H9 (cell line): ENCODE measurements around the gene DOCK9. TPM values are rescaled to one million over a fixed set of nuclear protein-coding genes. Genes with fewer than 3 reads are reported as not detected.

Experiments used
- DNase-seq: peaks from one replicate; pipeline ENCODE4 v3.0.0-alpha.2; 2017
- H2AFZ ChIP-seq: one replicate; pipeline ENCODE4 v1.6.1; 2013; ENCODE audit warnings: mild to moderate bottlenecking, low read length, control low read depth, moderate library complexity
- H2AK5ac ChIP-seq: 2 replicates; pipeline ENCODE4 v1.6.1; 2013; ENCODE audit warnings: low read length, control low read depth, mixed read lengths; ENCODE audit not compliant: insufficient read length
- H2BK120ac ChIP-seq: one replicate; pipeline ENCODE4 v1.6.1; 2013; ENCODE audit warnings: low read depth, mild to moderate bottlenecking, low read length, control low read depth, inconsistent platforms; ENCODE audit not compliant: poor library complexity, severe bottlenecking
- H2BK12ac ChIP-seq: 2 replicates; pipeline ENCODE4 v1.6.1; 2013; ENCODE audit warnings: low read length, control low read depth, mixed read lengths, low read depth; ENCODE audit not compliant: insufficient read length
- H2BK15ac ChIP-seq: 2 replicates; pipeline ENCODE4 v1.6.1; 2013; ENCODE audit warnings: low read depth, low read length, control low read depth
- H2BK20ac ChIP-seq: one replicate; pipeline ENCODE4 v1.6.1; 2013; ENCODE audit warnings: low read depth, mild to moderate bottlenecking, low read length, control low read depth, inconsistent platforms; ENCODE audit not compliant: poor library complexity, severe bottlenecking
- H2BK5ac ChIP-seq: 2 replicates; pipeline ENCODE4 v1.6.1; 2013; ENCODE audit warnings: low read length, control low read depth, mixed read lengths; ENCODE audit not compliant: insufficient read length
- H3K14ac ChIP-seq: 2 replicates; pipeline ENCODE4 v1.6.1; 2013; ENCODE audit warnings: low read length, control low read depth; ENCODE audit not compliant: insufficient read depth
- H3K18ac ChIP-seq: 2 replicates; pipeline ENCODE4 v1.6.1; 2013; ENCODE audit warnings: low read depth, mild to moderate bottlenecking, mixed read lengths, low read length, control low read depth; ENCODE audit not compliant: insufficient read length
- H3K23ac ChIP-seq: 2 replicates; pipeline ENCODE4 v1.6.1; 2013; ENCODE audit warnings: low read length, control low read depth, mixed read lengths, low read depth; ENCODE audit not compliant: insufficient read length
- H3K23me2 ChIP-seq: 2 replicates; pipeline ENCODE4 v1.6.1; 2013; ENCODE audit warnings: low read depth, mild to moderate bottlenecking, mixed read lengths, low read length, control low read depth; ENCODE audit not compliant: insufficient read length, poor library complexity, severe bottlenecking
- H3K27ac ChIP-seq: 2 replicates; pipeline ENCODE4 v1.5.1; 2013; ENCODE audit warnings: low read length, control low read depth, mixed read lengths, low read depth; ENCODE audit not compliant: insufficient read length
- H3K27me3 ChIP-seq: 2 replicates; pipeline ENCODE4 v1.6.1; 2013; ENCODE audit warnings: low read length, control low read depth, inconsistent platforms; ENCODE audit not compliant: insufficient read depth
- H3K4ac ChIP-seq: 2 replicates; pipeline ENCODE4 v1.6.1; 2013; ENCODE audit warnings: low read depth, mild to moderate bottlenecking, control low read depth, inconsistent platforms, low read length, moderate library complexity
- H3K4me1 ChIP-seq: 2 replicates; pipeline ENCODE4 v1.6.1; 2013; ENCODE audit warnings: low read length, control low read depth, inconsistent platforms; ENCODE audit not compliant: insufficient read depth
- H3K4me2 ChIP-seq: 2 replicates; pipeline ENCODE4 v1.6.1; 2013; ENCODE audit warnings: low read length, control low read depth, mixed read lengths; ENCODE audit not compliant: insufficient read length, insufficient read depth
- H3K56ac ChIP-seq: 2 replicates; pipeline ENCODE4 v1.6.1; 2013; ENCODE audit warnings: low read depth, mild to moderate bottlenecking, mixed read lengths, low read length, control low read depth; ENCODE audit not compliant: insufficient read length
- H3K79me1 ChIP-seq: 2 replicates; pipeline ENCODE4 v1.6.1; 2013; ENCODE audit warnings: low read depth, mild to moderate bottlenecking, moderate library complexity, low read length, control low read depth, inconsistent platforms; ENCODE audit not compliant: insufficient read depth, poor library complexity, severe bottlenecking
- H3K79me2 ChIP-seq: 2 replicates; pipeline ENCODE4 v1.6.1; 2013; ENCODE audit warnings: low read length, control low read depth, inconsistent platforms; ENCODE audit not compliant: insufficient read depth
- H3K9ac ChIP-seq: 2 replicates; pipeline ENCODE4 v1.6.1; 2013; ENCODE audit warnings: low read length, control low read depth, mixed read lengths; ENCODE audit not compliant: insufficient read length; ENCODE audit errors: extremely low read depth
- H3K9me3 ChIP-seq: one replicate; pipeline ENCODE4 v1.6.1; 2013; ENCODE audit warnings: low read depth, low read length, inconsistent platforms; ENCODE audit not compliant: control insufficient read depth
- H3T11ph ChIP-seq: one replicate; pipeline ENCODE4 v1.6.1; 2013; ENCODE audit warnings: mild to moderate bottlenecking, low read length, control low read depth, inconsistent platforms
- H4K20me1 ChIP-seq: one replicate; pipeline ENCODE4 v1.6.1; 2013; ENCODE audit not compliant: control insufficient read depth, insufficient read length, insufficient read depth
- H4K5ac ChIP-seq: 2 replicates; pipeline ENCODE4 v1.6.1; 2013; ENCODE audit warnings: low read depth, mild to moderate bottlenecking, mixed read lengths, low read length, control low read depth; ENCODE audit not compliant: insufficient read length
- H4K8ac ChIP-seq: replicated peaks from 2 replicates; pipeline ENCODE4 v1.6.1; 2013; ENCODE audit warnings: low read length, control low read depth, mixed read lengths, low read depth; ENCODE audit not compliant: insufficient read length
- H4K91ac ChIP-seq: 2 replicates; pipeline ENCODE4 v1.6.1; 2013; ENCODE audit warnings: low read depth, mild to moderate bottlenecking, moderate library complexity, mixed read lengths, low read length, control low read depth; ENCODE audit not compliant: insufficient read length
- H3K27ac Mint-ChIP-seq, 3 experiments: 2 replicates in 2 of 3; 3 replicates in 1 of 3; pipeline ENCODE4 v1.8.0; 2020 to 2021; ENCODE audit warnings: mixed read lengths in 3 of 3, mild to moderate bottlenecking in 1 of 3, moderate library complexity in 1 of 3
- H3K27me3 Mint-ChIP-seq: 2 replicates; pipeline ENCODE4 v1.8.0; 2021; ENCODE audit warnings: low read depth, mild to moderate bottlenecking, moderate library complexity, mixed read lengths
- H3K36me3 Mint-ChIP-seq, 3 experiments: 2 replicates in 2 of 3; 3 replicates in 1 of 3; pipeline ENCODE4 v1.8.0; 2020 to 2021; ENCODE audit warnings: low read depth in 3 of 3, mixed read lengths in 3 of 3; ENCODE audit not compliant: insufficient read depth in 1 of 3
- H3K4me1 Mint-ChIP-seq, 2 experiments: 2 replicates each; pipeline ENCODE4 v1.8.0; 2020; ENCODE audit warnings: mixed read lengths in 2 of 2
- H3K4me3 Mint-ChIP-seq, 2 experiments: 2 replicates in 1 of 2; 3 replicates in 1 of 2; pipeline ENCODE4 v1.8.0; 2020 to 2021; ENCODE audit warnings: mild to moderate bottlenecking in 2 of 2, mixed read lengths in 2 of 2, moderate library complexity in 1 of 2
- H3K9me3 Mint-ChIP-seq, 2 experiments: 2 replicates in 1 of 2; 3 replicates in 1 of 2; pipeline ENCODE4 v1.8.0; 2020; ENCODE audit warnings: mild to moderate bottlenecking in 2 of 2, mixed read lengths in 2 of 2, moderate library complexity in 1 of 2
- CTCF ChIP-seq: fragments of 200-600 bp; sonication (generic); conservative IDR thresholded peaks from 3 replicates; pipeline ENCODE4 v1.8.0; 2021; ENCODE audit warnings: antibody characterized with exemption, mild to moderate bottlenecking
- WGBS: extraction: QIAGEN DNeasy Blood & Tissue Kit; methylation state at CpG from one replicate; pipeline ENCODE4 v1.1.7; 2013; ENCODE audit warnings: missing lambda C conversion rate, low lambda C conversion rate, mixed read lengths; ENCODE audit not compliant: insufficient read length; ENCODE audit errors: extremely low coverage; 5-methylcytosine and 5-hydroxymethylcytosine counted together
- total RNA-seq: library from RNA; stranded (reverse); gene quantifications from 2 replicates; pipeline ENCODE4 v1.2.1, GENCODE V29; 2021

Gene DOCK9
- total RNA-seq, 1 experiment from 2014 or later, result 23.0 TPM

GRCh38 chr13:98868932-98869331, 108.9 kb downstream of the DOCK9 start:
- H3K27ac ChIP-seq, result no peak overlapping the region
- no peak overlapping the region for H3K4me2 ChIP-seq
- H4K91ac ChIP-seq, result no peak overlapping the region
- no peak overlapping the region for H3K23ac ChIP-seq
- Mint-ChIP-seq H3K27ac (no peak overlapping the region), H3K9me3 (peaks cover 12% of the 10 kb centered on the region in 2 experiments), H3K36me3 (peaks cover 13 to 22% (median 16%) of the 10 kb centered on the region in 3 experiments), H3K4me1 (no peaks in the 10 kb centered on the region), H3K4me3 (no peak overlapping the region), H3K27me3 (no peaks in the 10 kb centered on the region; the same call in 1 of the 2 replicates)
- H3K23me2 ChIP-seq, result no peaks in the 10 kb centered on the region
- H2BK15ac ChIP-seq, result no peak overlapping the region
- DNase-seq, result no peak
- H2AK5ac ChIP-seq, result no peak overlapping the region
- no peak overlapping the region for H3K18ac ChIP-seq
- H3K79me2 ChIP-seq, result no peaks in the 10 kb centered on the region
- H2BK20ac ChIP-seq, result no peak overlapping the region
- no CpG with 5 or more reads among the region's 3 CpGs for WGBS
- H2BK12ac ChIP-seq, result no peak overlapping the region
- no peak overlapping the region for H3T11ph ChIP-seq
- no peak overlapping the region for H3K14ac ChIP-seq
- H2BK5ac ChIP-seq, result no peak overlapping the region
- no peaks in the 10 kb centered on the region for H3K4me1 ChIP-seq
- H3K4ac ChIP-seq, result no peak overlapping the region
- TF ChIP-seq CTCF, result no peak
- no peak overlapping the region for H4K5ac ChIP-seq
- peaks cover 10% of the 10 kb centered on the region for H3K9me3 ChIP-seq
- no peak overlapping the region for H2AFZ ChIP-seq
- H4K8ac ChIP-seq, result no peak overlapping the region
- no peak overlapping the region for H2BK120ac ChIP-seq
- no peak overlapping the region for H3K56ac ChIP-seq
- H3K79me1 ChIP-seq, result no peaks in the 10 kb centered on the region
- no peaks in the 10 kb centered on the region for H3K27me3 ChIP-seq
- no peaks in the 10 kb centered on the region for H4K20me1 ChIP-seq
- H3K9ac ChIP-seq, result no peak overlapping the region
